Measurements from ENCODE around the gene CFAP46.
"Not testable (repeated sequence)": the region's sequence is repeated elsewhere in the genome, so short reads cannot be mapped to it uniquely, and the experiment has no call there.

CFAP46 gene

GRCh38 chr10:132899054-132899750, 43.2 kb downstream of the CFAP46 start:
- DNase-seq (ENCODE audit: low spot score) = no peak

- DNase-seq (ENCODE audit: low spot score) = no peak
These were observed 43.8 kb downstream of the CFAP46 start for GRCh38 chr10:132898391-132899053.

- no peak for DNase-seq (ENCODE audit: low spot score)
These were observed 44.6 kb downstream of the CFAP46 start for GRCh38 chr10:132897516-132898381.

- DNase-seq (ENCODE audit: low spot score) = not testable (repeated sequence)
These were observed 48.6 kb downstream of the CFAP46 start for GRCh38 chr10:132893786-132894185.

GRCh38 chr10:132893090-132893489, 49.3 kb downstream of the CFAP46 start:
- DNase-seq (ENCODE audit: low spot score) = no peak

- no peak for DNase-seq (ENCODE audit: low spot score)
These were observed 50.4 kb downstream of the CFAP46 start for GRCh38 chr10:132892004-132892403.

- no peak for DNase-seq (ENCODE audit: low spot score)
These were observed 51.0 kb downstream of the CFAP46 start for GRCh38 chr10:132891368-132891767.

- DNase-seq (ENCODE audit: low spot score) = no peak
These were observed 52.1 kb downstream of the CFAP46 start for GRCh38 chr10:132890301-132890700.

GRCh38 chr10:132889556-132889955, 52.8 kb downstream of the CFAP46 start:
- DNase-seq (ENCODE audit: low spot score) = no peak

GRCh38 chr10:132888898-132889490, 53.4 kb downstream of the CFAP46 start:
- no peak for DNase-seq (ENCODE audit: low spot score)

- not testable (repeated sequence) for DNase-seq (ENCODE audit: low spot score)
These were observed 53.9 kb downstream of the CFAP46 start for GRCh38 chr10:132888446-132888845.

GRCh38 chr10:132886211-132887099, 55.9 kb downstream of the CFAP46 start:
- DNase-seq (ENCODE audit: low spot score) = peak; percentile 27

GRCh38 chr10:132885451-132886210, 56.7 kb downstream of the CFAP46 start:
- DNase-seq (ENCODE audit: low spot score) = no peak

GRCh38 chr10:132884691-132885271, 57.6 kb downstream of the CFAP46 start:
- no peak for DNase-seq (ENCODE audit: low spot score)

- no peak for DNase-seq (ENCODE audit: low spot score)
These were observed 58.3 kb downstream of the CFAP46 start for GRCh38 chr10:132884041-132884440.

- DNase-seq (ENCODE audit: low spot score) = peak; percentile 27
These were observed 58.9 kb downstream of the CFAP46 start for GRCh38 chr10:132883391-132883881.

GRCh38 chr10:132882069-132882951, 60.1 kb downstream of the CFAP46 start:
- no peak for DNase-seq (ENCODE audit: low spot score)

GRCh38 chr10:132881186-132881920, 61.0 kb downstream of the CFAP46 start:
- DNase-seq (ENCODE audit: low spot score) = no peak

All from SW480 (cell line).